Retina (tissue), 1 donor: ENCODE measurements around the gene PCMTD2.
"Not testable (repeated sequence)": the region's sequence is repeated elsewhere in the genome, so short reads cannot be mapped to it uniquely, and the experiment has no call there.

Experiments
- DNase-seq: peaks from one replicate; pipeline ENCODE4 v3.0.0-alpha.2; 2016

PCMTD2 gene

DNA sequence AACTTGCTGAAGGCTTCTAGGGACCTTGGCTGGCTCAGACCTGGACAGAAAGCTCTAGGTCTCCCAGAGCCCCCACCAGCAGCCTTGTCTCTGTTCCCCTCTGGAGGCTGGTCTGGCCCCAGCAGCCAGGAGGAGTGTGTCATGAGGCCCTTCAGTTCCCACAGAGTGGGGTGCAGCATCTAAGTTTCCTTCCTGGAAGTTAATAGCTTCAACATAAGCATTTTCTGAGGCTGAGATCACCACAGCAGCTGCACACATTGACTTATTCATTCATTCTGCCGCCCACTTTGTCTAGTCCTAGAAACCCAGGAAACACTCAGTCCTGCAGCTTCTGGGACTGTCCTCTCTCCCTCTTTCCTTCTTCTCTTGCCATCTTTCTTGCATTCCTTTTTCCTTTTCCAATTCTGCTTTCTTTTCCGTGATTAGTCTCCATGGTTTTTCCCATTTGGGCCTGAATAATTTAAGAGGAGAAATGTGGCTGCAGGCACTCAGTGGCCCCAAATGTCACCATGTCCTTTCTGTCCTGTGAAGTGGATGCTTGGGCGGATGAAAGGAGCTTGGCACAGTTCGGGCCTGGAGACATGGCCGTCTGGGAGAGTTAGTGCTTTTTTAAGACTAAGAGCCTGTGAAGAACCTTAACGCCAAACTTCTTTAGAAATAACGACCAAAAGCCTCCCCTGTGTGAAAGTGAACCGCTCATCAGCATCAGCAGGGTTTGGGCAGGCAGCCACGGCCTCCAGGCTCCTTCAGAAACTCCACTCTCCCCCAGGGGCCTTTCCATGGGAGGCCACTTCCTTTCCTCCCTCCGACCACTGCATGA, 31.0 kb upstream of the PCMTD2 start:
- no peak for DNase-seq

GRCh38 chr20:64225171-64225595, 30.4 kb upstream of the PCMTD2 start:
- DNase-seq: no peak

DNA sequence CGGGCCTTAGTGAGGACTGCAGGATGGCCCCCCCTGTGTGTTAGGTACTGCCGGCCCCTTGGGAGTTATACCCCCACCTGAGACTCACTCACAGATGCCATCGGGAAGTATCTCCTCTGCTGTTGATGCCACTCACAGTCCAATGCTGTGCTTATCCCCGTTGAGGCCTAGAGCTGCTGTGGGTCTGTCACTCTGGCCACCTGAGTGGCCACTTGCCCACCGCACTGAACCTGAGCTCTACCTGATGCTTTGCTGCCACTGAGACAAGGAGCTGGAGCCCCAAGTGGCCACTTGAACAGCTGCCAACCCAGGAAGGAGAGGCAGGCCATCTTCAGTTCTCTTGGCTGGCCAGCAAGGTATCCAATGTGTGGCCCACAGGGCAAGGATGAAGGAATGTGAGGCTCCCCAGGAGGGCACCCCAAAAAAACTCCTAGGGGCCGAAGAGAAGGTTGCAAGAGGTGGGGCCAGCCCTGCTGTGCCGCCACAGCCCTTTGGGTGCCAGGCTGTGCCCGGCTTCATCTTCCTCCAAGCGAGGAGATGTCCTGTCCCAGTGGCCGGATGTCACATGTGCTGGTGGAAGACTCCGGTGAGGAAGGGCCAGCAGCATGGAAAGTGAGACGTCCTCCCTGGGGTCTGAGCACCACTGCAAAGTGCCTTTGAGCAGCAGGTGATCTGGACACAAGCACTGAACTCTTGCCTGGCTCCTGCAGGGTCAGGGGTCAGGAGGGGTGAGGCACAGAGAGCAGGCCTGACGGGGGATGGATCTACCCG, 29.5 kb upstream of the PCMTD2 start:
- DNase-seq: no peak

GRCh38 chr20:64226686-64227580, 28.6 kb upstream of the PCMTD2 start:
- no peak for DNase-seq

GRCh38 chr20:64228086-64228653, 27.4 kb upstream of the PCMTD2 start:
- DNase-seq: no peak

DNA sequence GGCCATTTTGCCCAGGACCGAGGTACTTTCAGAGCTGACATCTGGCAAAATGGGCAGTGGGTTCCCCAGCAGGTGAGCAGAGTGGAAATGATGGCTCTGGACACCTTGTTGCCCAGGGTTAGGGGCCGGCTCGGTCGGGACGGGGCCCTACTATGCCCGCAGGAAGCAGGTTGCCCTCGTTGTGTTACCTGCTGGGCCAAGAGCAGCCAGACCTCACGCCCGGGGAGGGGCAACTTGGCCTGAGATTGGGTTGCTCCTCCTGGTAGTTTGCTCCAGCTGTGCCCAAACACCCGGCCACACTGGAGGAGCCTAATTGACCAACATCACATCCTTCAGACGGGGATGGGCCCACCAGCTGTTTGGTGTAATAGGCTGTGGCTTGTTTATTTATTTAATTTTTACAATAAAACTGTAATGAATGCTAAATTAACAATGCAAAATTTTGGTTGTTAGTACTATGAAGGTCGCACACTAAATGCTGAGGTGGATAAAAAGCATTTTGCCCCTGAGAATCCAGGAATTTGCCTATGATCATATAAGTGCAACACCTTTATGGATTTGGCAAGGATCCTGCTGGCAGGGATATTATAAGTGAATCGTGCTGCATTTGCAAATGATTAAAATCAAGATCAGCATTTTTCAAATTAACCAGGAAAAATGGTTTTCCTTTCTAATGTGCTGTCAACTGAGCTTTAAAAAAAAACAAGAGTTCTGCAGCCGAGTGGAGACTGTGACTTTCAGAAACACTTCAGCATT, 26.6 kb upstream of the PCMTD2 start:
- DNase-seq: no peak

DNA sequence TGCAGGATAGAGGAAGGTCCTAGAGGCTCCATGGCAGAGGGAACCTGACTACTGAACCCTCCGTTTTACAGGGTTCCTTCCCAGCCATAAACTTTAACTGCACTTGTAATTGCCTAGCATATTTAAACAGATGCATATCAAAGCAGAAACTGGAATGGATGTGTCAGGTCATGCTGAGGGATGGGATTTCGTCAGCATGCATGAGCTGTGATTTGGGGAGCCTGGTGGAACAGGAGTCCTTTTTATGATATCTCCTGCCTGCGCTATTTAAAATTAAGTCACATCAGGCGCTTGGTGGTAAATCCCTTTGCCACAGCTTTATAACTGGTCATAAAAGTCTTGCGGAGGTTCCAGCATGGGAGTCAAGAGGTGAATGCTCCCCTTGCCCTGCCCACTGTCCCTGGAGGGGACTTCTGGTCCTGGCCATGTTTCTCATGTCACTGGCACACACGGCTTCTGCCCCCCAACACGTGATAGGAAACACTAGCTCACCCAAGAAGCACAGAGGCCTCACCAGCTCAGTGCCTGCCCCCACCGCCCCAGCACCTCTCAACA, 26.0 kb upstream of the PCMTD2 start:
- DNase-seq: no peak

DNA sequence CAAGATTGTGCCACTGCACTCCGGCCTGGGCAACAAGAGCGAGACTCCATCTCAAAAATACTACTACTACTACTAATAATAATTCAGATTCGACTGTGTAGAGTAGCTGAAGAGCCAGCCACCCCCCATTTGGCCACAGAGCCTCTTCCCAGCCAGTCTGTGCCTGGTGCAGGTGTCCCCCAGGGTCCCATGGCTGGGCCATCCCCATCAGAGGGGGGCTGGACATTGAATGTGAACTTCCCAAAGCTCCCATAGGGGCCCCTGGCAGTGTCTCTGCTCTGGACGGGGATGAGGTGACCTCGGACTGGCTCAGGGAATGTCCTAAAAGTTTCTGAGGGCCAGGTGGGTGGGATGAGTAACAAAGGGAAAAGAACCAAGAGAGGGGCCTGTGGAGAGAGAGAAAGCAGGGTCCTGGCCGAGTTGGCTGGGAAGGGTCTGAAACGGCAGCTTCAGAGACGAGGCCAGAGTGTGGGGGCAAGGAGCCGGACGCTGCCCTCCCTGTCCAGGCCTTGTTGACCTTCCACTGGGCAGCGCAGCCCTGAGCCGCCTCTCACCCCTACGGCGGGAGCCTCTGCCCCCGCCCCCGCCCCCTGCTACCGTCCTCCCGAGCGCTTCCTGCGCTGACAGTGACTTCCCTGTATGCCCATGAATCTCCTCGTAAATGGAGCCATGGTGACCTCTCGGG, 24.9 kb upstream of the PCMTD2 start:
- DNase-seq: no peak

GRCh38 chr20:64231621-64232550, 23.7 kb upstream of the PCMTD2 start:
- DNase-seq: no peak

DNA sequence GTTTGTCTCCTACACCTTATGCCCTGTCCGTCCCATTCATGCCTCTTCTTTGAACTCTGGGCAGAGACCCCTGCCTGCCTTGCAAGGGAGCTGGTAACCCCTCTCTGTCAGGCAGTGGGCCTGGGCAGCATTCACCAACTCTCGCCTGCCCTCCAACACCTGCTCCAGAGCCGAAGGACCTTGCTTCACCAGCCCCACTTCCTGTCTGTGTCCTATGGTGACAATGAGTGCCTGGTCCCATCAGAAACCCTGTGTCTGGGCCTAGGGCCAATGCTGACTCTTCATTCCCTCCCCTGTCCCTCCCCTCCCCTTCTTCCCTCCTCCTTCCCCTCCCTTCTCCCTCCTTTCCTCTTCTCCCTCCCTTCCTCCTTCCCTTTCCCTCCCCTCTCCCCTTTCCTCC, 22.8 kb upstream of the PCMTD2 start:
- DNase-seq: no peak

DNA sequence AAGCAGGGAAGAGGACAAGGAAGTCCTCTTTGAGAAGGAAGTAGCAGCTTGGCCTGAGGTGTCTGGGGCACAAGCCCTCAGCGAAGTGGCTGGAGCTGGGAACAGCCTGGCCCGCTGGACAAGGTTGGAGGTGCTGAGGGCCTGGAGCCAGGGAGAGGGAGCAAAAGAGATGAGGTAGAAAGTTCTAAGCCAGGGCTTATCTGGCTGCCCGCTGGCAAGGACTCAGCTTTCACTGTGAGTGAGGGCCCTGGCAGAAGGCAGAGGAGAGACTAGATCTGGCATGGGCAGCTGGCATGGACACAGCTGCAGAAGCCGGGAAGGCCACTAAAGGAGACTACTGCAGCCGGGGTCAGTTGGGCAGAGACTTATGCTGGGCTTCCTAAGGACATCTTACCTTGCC, 21.8 kb upstream of the PCMTD2 start:
- DNase-seq: no peak

DNA sequence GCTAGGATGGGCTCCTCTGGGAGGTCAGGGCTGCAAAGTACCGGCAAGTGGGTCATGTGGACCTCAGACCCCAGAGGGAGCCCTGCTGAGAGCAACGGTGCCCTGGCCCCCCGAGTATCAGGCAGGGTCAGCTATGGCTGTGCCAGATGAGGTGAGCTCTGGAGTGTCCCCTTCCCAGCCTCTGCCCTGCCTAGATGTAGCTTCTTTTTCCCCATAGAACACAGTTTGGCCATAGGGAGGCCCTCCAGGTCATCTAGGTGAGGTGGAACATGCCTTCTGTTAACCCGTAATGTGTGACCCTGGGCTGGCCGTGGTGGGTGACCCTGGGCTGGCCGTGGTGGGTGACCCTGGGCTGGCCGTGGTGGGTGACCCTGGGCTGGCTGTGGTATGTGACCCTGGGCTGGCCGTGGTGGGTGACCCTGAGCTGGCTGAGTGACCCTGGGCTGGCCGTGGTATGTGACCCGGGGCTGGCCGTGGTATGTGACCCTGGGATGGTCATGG, 21.2 kb upstream of the PCMTD2 start:
- no peak for DNase-seq

- not testable (repeated sequence) for DNase-seq
These were observed 20.5 kb upstream of the PCMTD2 start for GRCh38 chr20:64234921-64235565.

DNA sequence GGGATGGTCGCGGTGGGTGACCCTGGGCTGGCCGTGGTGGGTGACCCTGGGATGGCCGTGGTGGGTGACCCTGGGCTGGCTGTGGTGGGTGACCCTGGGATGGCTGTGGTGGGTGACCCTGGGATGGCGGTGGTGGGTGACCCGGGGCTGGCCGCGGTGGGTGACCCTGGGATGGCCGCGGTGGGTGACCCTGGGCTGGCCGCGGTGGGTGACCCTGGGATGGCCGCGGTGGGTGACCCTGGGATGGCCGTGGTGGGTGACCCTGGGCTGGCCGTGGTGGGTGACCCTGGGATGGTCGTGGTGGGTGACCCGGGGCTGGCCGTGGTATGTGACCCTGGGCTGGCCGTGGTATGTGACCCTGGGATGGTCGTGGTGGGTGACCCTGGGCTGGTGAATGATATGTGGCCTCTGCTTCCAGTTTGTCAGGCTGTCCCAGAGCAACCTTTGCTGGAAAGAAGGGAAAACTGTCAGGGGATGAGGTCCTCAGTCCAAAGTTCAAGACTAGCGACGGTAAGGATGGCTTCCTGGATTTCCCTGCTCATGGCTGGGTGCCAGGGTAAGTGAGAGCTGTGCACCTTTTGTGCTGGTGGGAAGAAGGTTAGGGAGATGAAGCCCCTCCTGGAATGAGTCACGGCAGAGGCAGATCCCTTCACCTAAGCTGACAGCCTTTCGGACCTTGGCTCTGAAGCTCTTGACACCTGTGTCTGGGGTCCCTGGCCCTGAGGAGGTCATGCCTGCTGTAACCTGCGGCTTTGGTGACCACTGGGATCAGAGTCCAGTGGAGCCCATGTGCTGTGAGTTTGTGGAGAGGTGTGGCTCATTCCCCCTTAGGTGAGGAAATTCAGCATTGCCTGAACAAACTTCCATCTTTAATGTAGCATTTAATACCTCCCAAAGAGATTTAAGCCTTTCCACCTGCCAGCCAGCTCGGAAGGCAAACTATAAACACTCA, 19.1 kb upstream of the PCMTD2 start:
- no peak for DNase-seq

DNA sequence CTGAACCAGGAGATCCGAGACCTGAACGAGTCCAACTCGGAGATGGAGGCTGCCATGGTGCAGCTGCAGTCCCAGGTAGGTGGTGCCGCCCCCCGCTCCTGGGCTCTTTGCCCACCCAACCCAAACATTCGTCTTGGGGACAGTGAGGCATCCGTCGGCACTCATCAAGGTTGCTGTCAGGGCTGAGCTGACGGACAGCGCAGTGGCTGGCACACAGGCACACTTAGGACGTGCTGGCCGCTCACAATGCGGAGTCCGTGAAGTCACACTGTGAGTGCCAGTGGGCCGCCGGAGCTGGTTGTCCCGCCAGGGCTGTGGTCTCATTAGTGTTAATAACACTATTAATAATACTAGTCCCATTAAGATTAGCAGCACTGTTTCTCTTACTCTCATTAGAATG, 18.2 kb upstream of the PCMTD2 start:
- no peak for DNase-seq

DNA sequence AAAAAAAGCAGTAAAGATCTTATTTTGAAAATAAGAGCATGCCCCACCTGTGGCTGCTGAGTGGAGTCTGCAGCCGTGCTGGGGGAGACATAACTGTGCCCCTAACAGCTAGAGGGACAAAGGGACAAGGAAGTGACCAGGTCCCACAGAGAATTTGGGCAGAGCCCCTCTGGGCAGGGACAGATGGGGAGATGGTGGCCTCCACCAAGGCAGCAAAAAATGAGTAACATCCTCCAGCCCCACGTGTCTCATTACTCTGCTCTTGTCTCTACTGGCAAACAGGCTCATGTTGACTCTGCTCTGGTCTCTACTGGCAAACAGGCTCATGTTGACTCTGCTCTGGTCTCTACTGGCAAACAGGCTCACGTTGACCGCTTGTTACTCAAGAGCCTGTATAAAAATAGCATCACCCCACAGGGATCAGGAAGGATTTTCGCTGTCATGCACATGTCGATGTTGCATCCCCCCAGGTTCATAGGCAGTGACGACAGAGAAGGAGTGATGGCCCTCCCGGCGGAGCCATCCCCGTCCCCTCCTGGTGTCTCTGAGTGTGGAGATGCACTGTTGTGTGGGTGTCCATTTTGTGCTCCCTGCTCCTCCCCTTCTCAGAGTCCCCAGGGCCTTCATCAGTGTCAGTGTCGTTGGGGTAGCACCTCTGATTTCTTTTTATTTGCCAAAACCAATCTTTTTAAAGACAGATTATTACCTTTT, 17.3 kb upstream of the PCMTD2 start:
- no peak for DNase-seq

DNA sequence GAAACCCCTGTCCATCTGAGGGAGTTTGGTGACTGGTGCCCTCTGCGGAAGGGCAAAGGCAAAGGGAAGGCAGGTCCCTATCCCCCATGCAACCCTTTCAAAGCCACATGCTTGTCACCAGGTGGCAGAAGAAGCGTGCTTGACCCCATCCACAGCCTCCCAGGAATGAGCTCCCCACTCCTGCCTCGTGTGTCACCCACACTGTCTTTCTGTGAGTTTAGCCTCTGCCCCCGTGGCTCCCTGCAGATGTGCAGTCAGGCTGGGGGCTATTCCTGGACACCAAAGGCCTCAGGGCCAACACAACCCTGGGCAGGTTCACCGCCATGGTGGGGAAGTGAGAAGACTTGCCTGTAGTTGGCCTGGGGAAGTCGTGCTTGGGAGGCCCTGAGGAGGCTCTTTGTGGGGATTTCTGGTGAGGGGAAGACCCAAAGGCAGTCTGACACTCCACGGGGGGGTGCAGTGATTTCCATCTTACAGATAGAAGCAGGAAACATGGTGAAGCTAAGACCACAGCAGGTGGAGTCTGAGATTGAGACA, 16.6 kb upstream of the PCMTD2 start:
- DNase-seq: no peak
